HepG2 (cell line): ENCODE results near the gene JMJD8. TPM values are rescaled to one million over a fixed set of nuclear protein-coding genes. Genes with fewer than 3 reads are reported as not detected.

ENCODE experiments used
- ARID3A ChIP-seq: IDR thresholded peaks from 2 replicates; pipeline ENCODE4 v1.6.1; 2012; ENCODE audit warnings: low read depth, low read length, improper control_type of control experiment
- CHCHD3 ChIP-seq: sonication (generic); formaldehyde crosslinking; IDR thresholded peaks from 2 replicates; pipeline ENCODE4 v1.8.0; 2022; ENCODE audit warnings: mild to moderate bottlenecking, missing genetic modification reagents, moderate library complexity
- DNMT1 ChIP-seq: sonication (generic); formaldehyde crosslinking; IDR thresholded peaks from 2 replicates; pipeline ENCODE4 v1.5.1; 2020; ENCODE audit warnings: mild to moderate bottlenecking, missing genetic modification reagents
- ELF4 ChIP-seq: sonication (generic); formaldehyde crosslinking; IDR thresholded peaks from 2 replicates; pipeline ENCODE4 v1.5.0; 2020; ENCODE audit warnings: missing genetic modification reagents, mild to moderate bottlenecking, moderate library complexity, borderline replicate concordance
- HNRNPH1 ChIP-seq: fragments of 200-400 bp; formaldehyde crosslinking; optimal IDR thresholded peaks from 2 replicates; pipeline ENCODE3; 2017; ENCODE audit warnings: mild to moderate bottlenecking, low read depth, low read length
- HOXA5 ChIP-seq: sonication (generic); formaldehyde crosslinking; IDR thresholded peaks from 2 replicates; pipeline ENCODE4 v1.4.0; 2020; ENCODE audit warnings: missing genetic modification reagents
- KDM2A ChIP-seq: sonication (generic); formaldehyde crosslinking; IDR thresholded peaks from 2 replicates; pipeline ENCODE4 v1.4.0; 2020; ENCODE audit warnings: low read depth, missing genetic modification reagents, borderline replicate concordance
- PCBP1 ChIP-seq: fragments of 200-400 bp; formaldehyde crosslinking; IDR thresholded peaks from 2 replicates; pipeline ENCODE4 v1.6.1; 2017; ENCODE audit warnings: mild to moderate bottlenecking, low read depth, low read length, borderline replicate concordance
- SIN3B ChIP-seq: fragments of 150-350 bp; IDR thresholded peaks from 2 replicates; pipeline ENCODE4 v1.6.1; 2014; ENCODE audit warnings: low read length
- TFDP1 ChIP-seq: IDR thresholded peaks from 2 replicates; pipeline ENCODE4 v1.6.1; 2016; ENCODE audit warnings: missing compliant biosample characterization, missing genetic modification reagents, borderline replicate concordance
- TRIM24 ChIP-seq: sonication (generic); formaldehyde crosslinking; IDR thresholded peaks from 2 replicates; pipeline ENCODE4 v1.8.0; 2022; ENCODE audit warnings: mild to moderate bottlenecking, missing genetic modification reagents
- U2AF1 ChIP-seq: fragments of 200-400 bp; formaldehyde crosslinking; optimal IDR thresholded peaks from 2 replicates; pipeline ENCODE3; 2017; ENCODE audit warnings: mild to moderate bottlenecking, low read depth, low read length
- ZFP36 ChIP-seq: fragments of 150-350 bp; IDR thresholded peaks from 2 replicates; pipeline ENCODE4 v1.6.1; 2018; ENCODE audit warnings: borderline replicate concordance, low read length, low read depth; ENCODE audit not compliant: partially characterized antibody
- ZNF143 ChIP-seq: sonication (generic); formaldehyde crosslinking; IDR thresholded peaks from 2 replicates; pipeline ENCODE4 v1.4.0; 2020; ENCODE audit warnings: missing genetic modification reagents
- ZNF431 ChIP-seq: sonication (generic); formaldehyde crosslinking; IDR thresholded peaks from 2 replicates; pipeline ENCODE4 v1.9.0; 2022; ENCODE audit warnings: missing genetic modification reagents, low read depth, mild to moderate bottlenecking, borderline replicate concordance
- ZNF432 ChIP-seq: sonication (generic); formaldehyde crosslinking; IDR thresholded peaks from 2 replicates; pipeline ENCODE4 v1.5.0; 2020; ENCODE audit warnings: missing genetic modification reagents, mild to moderate bottlenecking, borderline replicate concordance
- ZNF691 ChIP-seq: sonication (generic); formaldehyde crosslinking; IDR thresholded peaks from 2 replicates; pipeline ENCODE4 v1.4.0; 2020; ENCODE audit warnings: missing genetic modification reagents, low read depth, mild to moderate bottlenecking, borderline replicate concordance
- ZNF703 ChIP-seq: sonication (generic); formaldehyde crosslinking; IDR thresholded peaks from 2 replicates; pipeline ENCODE4 v1.5.1; 2020; ENCODE audit warnings: missing genetic modification reagents, mild to moderate bottlenecking, moderate library complexity, borderline replicate concordance
- ZSCAN21 ChIP-seq: sonication (generic); formaldehyde crosslinking; IDR thresholded peaks from 2 replicates; pipeline ENCODE4 v1.8.0; 2022; ENCODE audit warnings: mild to moderate bottlenecking, missing genetic modification reagents, moderate library complexity, borderline replicate concordance
- ZSCAN31 ChIP-seq: sonication (generic); formaldehyde crosslinking; IDR thresholded peaks from 2 replicates; pipeline ENCODE4 v1.5.0; 2020; ENCODE audit warnings: low read depth, mild to moderate bottlenecking, missing genetic modification reagents
- polyA plus RNA-seq, 8 experiments: library from polyadenylated mRNA; depleted of rRNA in 3 of 8; stranded (reverse) in 7 of 8; unstranded in 1 of 8; fragments of >200 nt; fragmentation: Illumina TruSeq in 4 of 8; extraction: Trizol in 4 of 8; gene quantifications; 2 replicates each; pipeline versions ENCODE4 v1.2.1 to v1.2.3, GENCODE V29; 2011 to 2016; ENCODE audit warnings: low read depth in 4 of 8, missing spikeins in 1 of 8, mixed read lengths in 1 of 8; ENCODE audit not compliant: insufficient read depth in 1 of 8
- total RNA-seq, 5 experiments: library from RNA; depleted of rRNA; stranded (reverse); fragments of >200 nt; fragmentation: Illumina TruSeq; extraction: Trizol; gene quantifications; 2 replicates each; pipeline ENCODE4 v1.2.3, GENCODE V29; 2016; ENCODE audit warnings: low read depth in 1 of 5
- TF ChIP-seq, protein P1 (sequence below): sonication (generic); formaldehyde crosslinking; conservative IDR thresholded peaks from 2 replicates; pipeline ENCODE4 v1.4.0; 2020; ENCODE audit warnings: missing genetic modification reagents
- TF ChIP-seq, protein P2 (sequence below): sonication (generic); formaldehyde crosslinking; IDR thresholded peaks from 2 replicates; pipeline ENCODE4 v1.8.1; 2023; ENCODE audit warnings: mild to moderate bottlenecking, inconsistent platforms, moderate library complexity, missing genetic modification reagents, borderline replicate concordance

JMJD8 gene
- total and polyA plus RNA-seq, 2 of the 13 experiments (the other 11 are each of a cell fraction or from before 2014, with no cell fraction given), result 2.6 to 11.8 TPM

GRCh38 chr16:728131-728889, 44.2 kb upstream of the JMJD8 start (continued):
- no peak for TF ChIP-seq ARID3A
- TF ChIP-seq ZNF691 (CRISPR knock-in tag), result no peak
- TF ChIP-seq SIN3B, result no peak
- TF ChIP-seq ZSCAN31 (CRISPR knock-in tag), result no peak
- TF ChIP-seq ZSCAN21 (CRISPR knock-in tag), result 0 out of 2 replicates have a peak, but pooled peaks have one; percentile 14
- TF ChIP-seq ELF4, result no peak
- TF ChIP-seq PCBP1, result 0 out of 2 replicates have a peak, but pooled peaks have one; percentile 18
- TF ChIP-seq HOXA5 (CRISPR knock-in tag), result no peak
- TF ChIP-seq TRIM24, result no peak
- TF ChIP-seq ZNF703 (CRISPR knock-in tag), result no peak
- TF ChIP-seq DNMT1 (CRISPR knock-in tag), result no peak
- TF ChIP-seq, protein P1, sequence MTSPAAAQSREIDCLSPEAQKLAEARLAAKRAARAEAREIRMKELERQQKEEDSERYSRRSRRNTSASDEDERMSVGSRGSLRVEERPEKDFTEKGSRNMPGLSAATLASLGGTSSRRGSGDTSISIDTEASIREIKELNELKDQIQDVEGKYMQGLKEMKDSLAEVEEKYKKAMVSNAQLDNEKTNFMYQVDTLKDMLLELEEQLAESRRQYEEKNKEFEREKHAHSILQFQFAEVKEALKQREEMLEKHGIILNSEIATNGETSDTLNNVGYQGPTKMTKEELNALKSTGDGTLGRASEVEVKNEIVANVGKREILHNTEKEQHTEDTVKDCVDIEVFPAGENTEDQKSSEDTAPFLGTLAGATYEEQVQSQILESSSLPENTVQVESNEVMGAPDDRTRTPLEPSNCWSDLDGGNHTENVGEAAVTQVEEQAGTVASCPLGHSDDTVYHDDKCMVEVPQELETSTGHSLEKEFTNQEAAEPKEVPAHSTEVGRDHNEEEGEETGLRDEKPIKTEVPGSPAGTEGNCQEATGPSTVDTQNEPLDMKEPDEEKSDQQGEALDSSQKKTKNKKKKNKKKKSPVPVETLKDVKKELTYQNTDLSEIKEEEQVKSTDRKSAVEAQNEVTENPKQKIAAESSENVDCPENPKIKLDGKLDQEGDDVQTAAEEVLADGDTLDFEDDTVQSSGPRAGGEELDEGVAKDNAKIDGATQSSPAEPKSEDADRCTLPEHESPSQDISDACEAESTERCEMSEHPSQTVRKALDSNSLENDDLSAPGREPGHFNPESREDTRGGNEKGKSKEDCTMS (CRISPR knock-in tag), result no peak
- no peak for TF ChIP-seq ZFP36
- no peak for TF ChIP-seq TFDP1
- TF ChIP-seq, protein P2, sequence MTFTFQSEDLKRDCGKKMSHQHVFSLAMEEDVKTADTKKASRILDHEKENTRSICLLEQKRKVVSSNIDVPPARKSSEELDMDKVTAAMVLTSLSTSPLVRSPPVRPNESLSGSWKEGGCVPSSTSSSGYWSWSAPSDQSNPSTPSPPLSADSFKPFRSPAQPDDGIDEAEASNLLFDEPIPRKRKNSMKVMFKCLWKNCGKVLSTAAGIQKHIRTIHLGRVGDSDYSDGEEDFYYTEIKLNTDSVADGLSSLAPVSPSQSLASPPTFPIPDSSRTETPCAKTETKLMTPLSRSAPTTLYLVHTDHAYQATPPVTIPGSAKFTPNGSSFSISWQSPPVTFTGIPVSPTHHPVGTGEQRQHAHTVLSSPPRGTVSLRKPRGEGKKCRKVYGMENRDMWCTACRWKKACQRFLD, result no peak
- no peak for TF ChIP-seq ZNF143 (CRISPR knock-in tag)
- peak; percentile 69; the same call in 1 of the 2 replicates for TF ChIP-seq KDM2A (CRISPR knock-in tag)
- TF ChIP-seq CHCHD3 (CRISPR knock-in tag), result no peak
- TF ChIP-seq ZNF431 (CRISPR knock-in tag), result no peak
- no peak for TF ChIP-seq U2AF1
- TF ChIP-seq HNRNPH1, result no peak
- no peak for TF ChIP-seq ZNF432
